SW 1271 (cell line): ENCODE data around the gene CD99.
"Not testable (repeated sequence)": the region's sequence is repeated elsewhere in the genome, so short reads cannot be mapped to it uniquely, and the experiment has no call there.

Experiments
- DNase-seq, 2 experiments: peaks; one replicate each; lab custom pipeline; 2025; lab: John Stamatoyannopoulos, UW

CD99 gene

DNA sequence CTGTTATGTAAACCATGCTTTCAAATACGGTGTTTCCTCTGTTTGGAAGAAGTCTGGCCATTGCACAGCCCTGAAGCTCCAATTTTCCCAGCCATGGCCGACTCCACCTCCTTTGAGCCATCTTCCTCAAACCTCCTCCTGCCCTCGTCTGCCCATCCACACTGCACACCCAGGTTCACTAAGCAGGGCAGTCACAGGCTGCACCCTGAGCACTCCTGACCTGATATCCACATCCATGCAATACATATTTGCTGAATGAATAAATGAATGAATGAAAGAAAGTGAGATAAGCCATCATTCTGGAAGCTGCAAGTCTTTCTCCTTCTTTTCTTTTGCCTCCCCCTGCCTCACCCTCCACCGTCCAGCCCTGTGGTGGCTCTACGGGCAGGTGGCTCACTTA, 83.0 kb downstream of the CD99 start:
- no peak for DNase-seq

DNA sequence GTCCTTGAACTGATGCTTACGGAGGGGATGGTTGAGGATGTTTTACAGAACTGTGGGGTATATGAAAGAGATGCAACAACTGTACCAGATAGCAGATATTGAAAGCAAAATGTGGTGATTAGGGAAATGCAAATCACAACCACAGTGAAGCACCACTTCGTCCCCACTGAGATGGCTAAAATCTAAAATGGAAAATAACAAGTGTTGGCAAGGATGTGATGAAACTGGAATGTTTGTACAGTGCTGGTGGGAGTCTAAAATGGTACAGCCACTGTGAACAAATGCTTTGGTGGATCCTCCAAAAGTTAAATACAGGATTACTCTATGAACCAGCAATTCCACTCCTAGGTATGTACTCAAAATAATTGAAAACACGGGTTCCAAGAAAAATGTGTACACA, 83.7 kb downstream of the CD99 start:
- no peak for DNase-seq

DNA sequence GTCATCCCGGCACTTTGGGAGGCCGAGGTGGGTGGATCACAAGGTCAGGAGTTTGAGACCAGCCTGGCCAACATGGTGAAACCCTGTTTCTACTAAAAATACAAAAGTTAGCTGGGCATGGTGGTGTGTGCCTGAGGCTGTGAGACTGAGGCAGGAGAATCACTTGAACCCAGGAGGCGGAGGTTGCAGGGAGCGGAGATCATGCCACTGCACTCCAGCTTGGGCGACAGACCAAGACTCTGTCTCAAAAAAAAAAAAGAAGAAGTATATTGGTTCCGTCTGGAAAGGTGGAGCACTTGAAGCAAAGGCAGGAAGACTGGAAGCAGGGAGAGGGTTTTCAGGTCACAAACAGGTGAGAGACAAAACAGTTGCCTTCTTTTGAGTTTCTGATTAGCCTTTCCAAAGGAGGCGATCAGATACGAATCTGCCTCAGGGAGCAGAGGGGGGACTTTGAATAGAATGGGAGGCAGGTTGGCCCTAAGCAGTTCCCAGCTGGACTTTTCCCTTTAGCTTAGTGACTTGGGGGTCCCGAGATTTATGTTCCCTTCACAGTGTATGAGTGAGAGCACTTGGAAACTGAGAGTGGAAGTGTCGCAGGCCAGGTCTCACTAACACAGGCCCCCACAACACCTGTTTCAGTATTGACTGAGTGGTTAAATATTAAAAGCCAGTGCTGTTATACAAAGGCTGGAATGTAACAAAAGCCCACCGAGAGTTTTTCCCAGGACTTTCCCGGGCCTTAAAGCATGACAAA, 89.6 kb downstream of the CD99 start:
- DNase-seq = not testable (repeated sequence)

DNA sequence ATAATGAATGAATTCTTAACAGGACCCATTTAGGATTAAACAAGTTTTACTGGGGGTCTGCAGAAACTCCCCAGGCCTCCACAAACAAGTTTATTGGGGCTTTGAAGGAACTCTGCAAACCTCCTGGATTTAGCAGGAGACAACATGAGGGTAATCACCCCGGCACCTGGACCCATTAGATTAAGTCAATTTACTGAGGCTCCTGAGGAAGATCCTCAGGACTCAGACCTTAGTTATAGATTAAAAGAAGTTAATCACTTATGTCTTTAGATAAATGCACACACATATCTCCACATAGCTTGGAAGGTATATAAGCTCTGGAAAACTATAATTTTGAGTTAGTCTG, 90.1 kb downstream of the CD99 start:
- DNase-seq = no peak

DNA sequence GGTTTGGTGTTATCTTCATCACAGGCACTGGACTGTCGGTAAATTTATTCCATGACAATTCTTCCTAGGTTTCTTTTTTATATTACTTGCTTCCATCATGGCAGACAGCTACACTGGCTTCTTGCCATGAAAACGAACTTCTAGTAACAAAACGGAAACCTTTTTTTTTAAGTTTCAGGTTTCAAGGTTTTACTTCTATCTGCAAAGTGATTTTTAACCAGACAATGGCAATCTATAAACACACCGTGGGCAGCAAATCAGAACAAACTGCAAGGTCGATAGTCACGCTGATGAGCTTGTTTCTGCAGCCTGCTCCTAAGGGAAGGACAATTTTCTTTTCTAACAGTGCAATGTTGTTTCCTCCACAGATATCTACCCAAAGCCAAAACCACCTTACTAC, 90.6 kb downstream of the CD99 start:
- no peak for DNase-seq

- no peak for DNase-seq
These were observed 91.1 kb downstream of the CD99 start for GRCh38 chrX:2782171-2782570.

DNA sequence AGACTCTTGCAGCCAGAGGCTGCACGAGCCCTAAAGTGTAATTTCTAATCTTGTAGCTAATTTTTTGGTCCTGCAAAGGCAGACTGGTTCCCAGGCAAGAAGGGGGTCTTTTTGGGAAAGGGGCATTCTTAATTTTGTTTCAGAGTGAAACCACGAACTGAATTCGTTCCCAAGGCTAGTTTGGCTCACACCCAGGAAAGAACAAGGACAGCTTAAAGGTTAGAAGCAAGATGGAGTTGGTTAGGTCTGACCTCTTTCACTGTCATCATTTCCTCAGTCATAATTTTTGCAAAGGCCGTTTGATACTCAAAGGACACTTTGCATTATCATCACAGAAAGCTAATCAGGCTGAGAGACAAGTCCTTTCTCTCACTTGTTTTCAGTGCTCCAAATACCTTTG, 91.7 kb downstream of the CD99 start:
- DNase-seq = no peak

GRCh38 chrX:2784026-2784425, 92.9 kb downstream of the CD99 start:
- no peak for DNase-seq

DNA sequence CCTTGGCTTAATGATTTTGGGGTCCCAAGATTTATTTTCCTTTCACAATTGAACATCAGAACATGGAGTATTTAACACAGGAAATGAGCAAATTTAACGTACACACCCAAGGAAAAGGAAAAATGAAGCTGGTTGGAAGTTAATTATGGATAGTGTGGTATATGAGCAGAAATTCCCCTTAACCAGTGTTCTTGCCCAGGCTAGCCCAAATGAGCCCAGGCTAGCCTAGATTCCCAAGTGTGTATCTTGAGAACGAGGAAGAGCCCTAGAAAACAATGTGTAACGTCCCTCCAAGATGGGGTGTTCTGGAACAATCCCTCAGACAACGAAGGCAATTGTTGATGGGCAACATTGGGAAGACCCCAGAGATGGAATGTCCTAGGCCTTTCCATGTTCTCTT, 94.4 kb downstream of the CD99 start:
- DNase-seq = no peak

- DNase-seq = no peak
These were observed 97.9 kb downstream of the CD99 start for GRCh38 chrX:2788980-2789379.

DNA sequence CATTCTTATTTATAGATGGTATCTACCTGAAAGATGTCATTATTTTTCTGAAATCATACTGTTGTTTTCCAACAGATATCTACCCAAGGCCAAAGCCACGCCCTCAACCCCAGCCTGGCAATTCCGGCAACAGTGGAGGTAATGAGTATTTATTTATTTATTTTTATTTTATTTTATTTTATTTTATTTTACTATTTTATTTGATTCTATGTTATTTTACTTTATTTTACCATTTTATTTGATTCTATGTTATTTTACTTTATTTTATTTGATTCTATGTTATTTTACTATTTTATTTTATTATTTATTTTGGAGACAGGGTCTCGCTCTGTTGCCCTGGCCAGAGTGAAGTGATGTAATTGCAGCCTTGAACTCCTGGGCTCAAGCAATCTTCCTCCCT, 98.5 kb downstream of the CD99 start:
- DNase-seq = no peak
